ENCODE results near the gene NCKAP5L.

DNA sequence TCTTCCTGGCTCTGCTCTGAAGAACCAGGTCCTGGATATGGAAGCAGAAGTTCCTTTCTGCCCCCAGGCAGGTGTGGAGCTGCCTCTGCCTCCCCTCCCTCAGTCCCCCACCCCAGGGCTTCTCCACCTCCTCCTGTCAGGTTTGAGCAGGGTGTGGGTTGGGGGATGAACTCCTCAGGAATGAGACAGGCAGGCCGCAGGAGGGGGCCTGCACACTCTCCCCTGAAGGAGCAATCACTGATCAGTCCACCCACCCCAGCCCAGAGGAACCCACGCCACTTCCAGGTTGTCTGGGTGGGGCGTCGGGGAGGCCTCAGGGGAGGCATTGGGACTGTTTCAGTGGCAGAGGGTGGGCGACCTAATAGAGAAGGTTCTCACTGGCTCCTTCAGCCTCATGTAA lies 48.9 kb upstream of the NCKAP5L start:
- TF ChIP-seq POLR2A (IDR thresholded peaks at IDR 0.05; ENCODE audit: low read length) (no peak), GATA1 (IDR thresholded peaks at IDR 0.05; ENCODE audit: low read depth, low read length) (no peak)

Measured in erythroblast (primary cell).